Activated T-helper 1 cell treated with Interleukin-2 at 50 U/mL for 16 hours (primary cell): ENCODE results near the gene CD200R1.

Experiments used
- DNase-seq: peaks from one replicate; pipeline ENCODE4 v3.0.0-alpha.2; 2020; ENCODE audit warnings: low read depth

CD200R1 gene

DNA sequence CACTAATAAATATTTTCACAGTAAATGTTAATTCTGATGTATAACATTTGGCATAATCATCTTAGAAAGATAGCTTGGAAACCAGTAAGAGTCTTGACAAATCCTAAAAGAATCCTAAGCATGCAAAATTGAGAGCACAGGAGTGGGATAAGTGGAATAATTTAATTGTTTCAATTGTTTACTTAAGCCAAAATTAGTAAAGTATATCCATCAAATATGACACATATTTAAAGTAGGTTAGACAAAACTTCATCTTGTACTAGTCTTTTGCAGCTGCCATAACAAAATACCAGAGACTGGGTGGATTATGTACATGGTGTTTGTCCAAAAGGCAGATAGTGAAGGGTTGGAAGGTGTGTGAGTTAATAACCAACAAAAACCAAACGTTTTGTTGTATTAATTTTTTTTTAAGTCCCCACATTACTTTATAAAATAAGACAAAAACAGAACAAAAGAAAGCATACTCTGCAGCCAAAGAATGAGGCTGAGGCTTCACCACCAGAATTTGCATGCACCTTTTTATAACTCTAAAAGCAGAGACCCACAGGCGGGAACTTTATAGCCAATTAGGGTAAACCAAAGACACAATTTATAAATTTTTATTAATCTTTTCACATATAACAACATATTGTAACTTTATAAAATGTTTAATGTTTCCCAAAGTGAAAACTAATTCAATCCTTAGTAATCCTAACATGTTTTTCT is 86.4 kb downstream of the CD200R1 start:
- DNase-seq = no peak

DNA sequence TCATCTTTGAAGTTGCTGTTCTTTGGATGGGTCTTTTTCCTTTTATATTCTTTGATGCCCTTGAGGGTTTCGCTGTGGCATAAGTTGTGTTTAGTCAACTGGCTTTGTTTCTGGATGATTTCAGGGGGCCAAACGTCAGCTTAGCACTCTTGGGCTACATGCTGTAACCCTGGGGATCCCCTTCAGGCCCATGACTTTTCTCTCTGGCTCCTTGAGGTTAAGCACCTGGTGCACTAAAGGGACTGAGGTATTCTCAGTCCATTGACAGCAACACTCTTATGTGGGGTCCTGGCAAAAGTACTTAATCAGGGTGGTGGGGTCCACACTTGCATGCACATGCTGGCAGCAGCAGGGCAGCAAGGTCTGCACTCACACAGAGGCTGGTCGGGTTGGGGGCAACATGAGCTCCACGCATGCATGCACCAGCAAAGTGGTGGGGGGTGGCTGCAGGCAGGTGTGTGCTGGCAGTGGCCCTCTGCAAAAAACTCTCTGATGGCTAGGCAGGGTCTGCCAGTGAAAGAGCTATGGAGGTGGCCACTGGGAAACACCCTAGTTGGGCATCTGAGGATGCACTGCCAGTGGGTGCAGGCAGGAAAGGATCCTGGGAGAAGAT is 90.1 kb downstream of the CD200R1 start:
- no peak for DNase-seq

DNA sequence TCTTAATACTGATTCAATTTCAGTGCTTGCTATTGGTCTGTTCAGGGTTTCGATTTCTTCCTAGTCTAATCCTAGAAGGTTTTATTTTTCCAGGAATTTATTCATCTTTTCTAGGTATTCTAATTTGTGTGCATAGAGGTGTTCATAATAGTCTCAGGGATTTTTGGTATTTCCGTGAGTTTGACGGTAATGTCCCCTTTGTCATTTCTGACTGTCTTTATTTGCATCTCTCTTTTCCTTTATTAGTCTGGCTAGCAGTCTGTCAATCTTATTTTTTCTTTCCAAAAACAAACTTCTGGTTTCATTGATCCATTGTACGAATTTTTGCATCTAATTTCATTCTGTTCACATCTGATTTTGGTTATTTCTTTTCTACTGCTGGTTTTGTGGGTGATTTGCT is 93.0 kb downstream of the CD200R1 start:
- DNase-seq = no peak

DNA sequence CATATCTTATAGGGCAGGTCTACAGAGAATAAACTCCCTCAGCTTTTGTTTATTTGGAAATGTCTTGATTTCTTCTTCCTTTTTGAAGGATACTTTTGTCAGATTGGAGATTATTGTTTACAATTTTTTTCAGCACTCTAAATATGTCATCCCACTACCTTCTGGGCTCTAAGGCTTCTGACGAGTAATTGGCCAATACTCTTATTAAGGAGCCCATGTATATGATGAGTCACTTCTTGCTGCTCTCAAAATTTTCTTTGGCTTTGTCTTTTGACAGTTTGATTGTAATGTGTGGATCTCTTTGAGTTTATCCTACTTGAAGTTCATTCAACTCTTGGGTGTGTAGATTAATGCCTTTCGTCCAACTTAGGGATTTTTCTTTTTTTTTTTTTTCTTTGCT is 99.3 kb downstream of the CD200R1 start:
- DNase-seq = no peak

DNA sequence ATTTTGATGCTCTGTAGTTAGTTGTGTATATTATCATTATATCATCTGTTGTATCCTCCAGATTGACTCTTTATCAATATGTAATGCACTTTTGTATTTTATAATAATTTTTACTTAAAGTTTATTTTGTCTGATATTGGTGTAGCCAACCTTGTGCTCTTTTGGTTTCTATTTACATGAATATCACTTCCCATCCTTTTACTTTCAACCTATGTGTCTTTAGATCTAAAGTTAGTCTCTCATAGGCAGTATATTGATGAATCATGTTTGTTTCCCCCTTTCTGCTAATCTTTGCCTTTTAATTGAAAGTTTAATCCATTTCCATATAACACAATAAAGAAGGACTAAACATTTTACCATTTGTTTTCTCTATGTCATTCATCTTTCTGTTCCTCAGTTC is 100.2 kb downstream of the CD200R1 start:
- no peak for DNase-seq

DNA sequence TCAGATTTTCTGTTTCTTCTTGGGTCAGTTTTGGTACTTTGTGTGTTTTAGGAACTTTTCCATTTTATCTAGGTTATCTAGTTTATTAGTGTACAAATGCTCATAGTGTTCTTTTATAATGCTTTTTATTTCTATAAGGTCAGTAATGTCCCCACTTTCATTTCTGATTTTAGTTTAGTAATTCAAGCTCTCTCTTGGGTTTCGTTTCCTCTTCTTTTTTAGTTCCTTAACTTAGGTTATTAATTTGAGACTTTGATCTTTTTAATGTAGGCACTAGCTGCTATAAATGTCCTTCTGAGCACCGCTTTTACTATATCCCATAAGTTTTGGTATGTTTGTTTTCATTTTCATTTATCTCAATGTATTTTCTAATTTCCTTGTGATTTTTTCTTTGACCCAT is 101.3 kb downstream of the CD200R1 start:
- no peak for DNase-seq

DNA sequence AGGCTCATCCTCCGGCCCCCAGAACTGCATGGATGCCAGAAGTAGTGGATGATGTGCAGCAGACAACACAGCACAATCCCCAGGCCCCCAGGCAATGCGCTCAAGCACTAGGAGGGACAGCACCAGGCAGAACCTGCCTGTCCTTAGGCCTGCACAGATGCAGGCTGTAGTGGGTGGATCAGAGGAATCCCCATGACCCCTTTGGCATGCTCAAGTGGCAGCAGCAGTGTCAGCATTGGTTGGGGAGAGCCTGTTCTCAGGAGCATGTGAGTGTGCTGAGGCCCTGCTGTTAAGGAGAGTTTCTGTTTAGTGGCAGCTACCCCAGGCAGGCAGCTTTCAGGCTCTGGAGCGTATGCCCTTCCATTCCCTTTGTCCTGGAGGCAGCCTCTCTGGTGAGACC is 103.2 kb downstream of the CD200R1 start:
- DNase-seq = no peak
